ENCODE measurements around the gene ELMO1.
"Not testable (repeated sequence)": the region's sequence is repeated elsewhere in the genome, so short reads cannot be mapped to it uniquely, and the experiment has no call there.

The ELMO1 gene

DNA sequence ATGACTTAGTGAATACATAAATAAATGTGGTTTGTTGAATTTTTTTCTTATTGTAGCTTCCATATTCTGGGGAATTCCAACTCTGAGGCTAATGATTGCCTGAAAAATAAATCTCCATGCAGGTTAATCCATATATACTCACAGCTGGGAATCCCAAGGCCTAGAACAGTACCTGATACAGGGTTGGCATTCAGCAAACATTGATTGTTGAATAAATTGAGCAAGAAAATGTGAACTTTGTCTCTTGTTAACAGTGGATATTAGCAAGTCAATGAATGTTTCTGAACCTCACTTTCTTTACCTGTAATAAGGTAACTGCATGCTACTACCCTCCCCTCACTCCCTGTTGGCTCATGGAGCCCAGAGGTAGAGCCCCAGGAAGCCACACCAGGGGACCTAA is 470.8 kb downstream of the ELMO1 start:
- H3K4me3 ChIP-seq (ENCODE audit: low read depth, low read length) = no peak overlapping the region
- TF ChIP-seq CTCF (IDR thresholded peaks at IDR 0.05; ENCODE audit: low read depth, low read length) (no peak), MYC (IDR thresholded peaks at IDR 0.05; ENCODE audit: low read depth, low read length) (no peak), POLR2A (IDR thresholded peaks at IDR 0.05; ENCODE audit: extremely low read depth, insufficient read length) (no peak)
- DNase-seq (ENCODE audit: low read depth) = no peak

DNA sequence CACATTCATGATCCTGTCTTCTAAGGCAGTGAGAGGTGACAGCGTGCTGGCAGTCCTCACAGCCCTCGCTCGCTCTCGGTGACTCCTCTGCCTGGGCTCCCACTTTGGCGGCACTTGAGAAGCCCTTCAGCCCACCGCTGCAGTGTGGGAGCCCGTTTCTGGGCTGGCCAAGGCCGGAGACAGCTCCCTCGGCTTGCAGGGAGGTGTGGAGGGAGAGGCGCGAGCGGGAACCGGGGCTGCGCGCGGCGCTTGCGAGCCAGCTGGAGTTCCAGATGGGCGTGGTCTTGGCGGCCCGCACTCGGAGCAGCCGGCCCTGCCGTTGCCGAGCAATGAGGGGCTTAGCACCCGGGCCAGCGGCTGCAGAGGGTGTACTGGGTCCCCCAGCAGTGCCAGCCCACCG is 475.1 kb downstream of the ELMO1 start:
- not testable (repeated sequence) for H3K4me3 ChIP-seq (ENCODE audit: low read depth, low read length); DNase-seq (ENCODE audit: low read depth)

- DNase-seq (ENCODE audit: low read depth) = peak; percentile 59
- TF ChIP-seq POLR2A (IDR thresholded peaks at IDR 0.05; ENCODE audit: extremely low read depth, insufficient read length) = no peak
- TF ChIP-seq MAX (IDR thresholded peaks at IDR 0.05; ENCODE audit: low read depth, low read length) = peak; percentile 6; the same call in 1 of the 2 replicates
- no peak for TF ChIP-seq MYC (IDR thresholded peaks at IDR 0.05; ENCODE audit: low read depth, low read length)
- no peak for TF ChIP-seq CTCF (IDR thresholded peaks at IDR 0.05; ENCODE audit: low read depth, low read length)
- no peak overlapping the region for H3K4me3 ChIP-seq (ENCODE audit: low read depth, low read length)
These were observed 476.5 kb downstream of the ELMO1 start for GRCh38 chr7:36972140-36972518.

DNA sequence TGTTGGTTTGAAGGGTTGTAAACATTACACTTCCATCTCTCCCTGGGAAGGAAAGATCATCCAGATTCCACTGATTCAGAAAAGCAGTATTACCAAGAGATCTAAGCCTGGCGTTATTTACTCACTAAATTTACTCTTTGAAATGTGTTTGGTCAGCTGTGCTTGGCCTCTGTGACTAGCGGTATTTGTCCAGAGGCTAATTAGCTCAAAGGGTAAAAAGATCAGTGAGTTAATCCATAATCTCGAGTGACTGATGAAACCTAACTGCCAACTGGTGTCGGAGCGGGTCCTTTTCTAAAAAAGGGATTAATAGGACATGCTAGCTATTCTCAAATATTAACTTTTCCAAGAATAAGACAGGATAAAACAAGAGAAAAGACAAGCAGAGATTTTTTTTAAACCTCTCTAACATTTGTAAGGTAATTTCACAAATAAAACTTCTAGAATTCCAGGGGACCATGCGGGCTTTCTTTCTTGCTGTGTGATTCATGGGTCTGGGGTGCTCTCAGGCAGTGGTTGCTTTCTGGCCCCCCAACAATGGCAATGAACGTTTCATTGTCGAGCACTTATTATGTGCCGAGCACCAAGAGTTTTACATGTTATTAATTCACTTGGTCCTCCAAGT is 477.0 kb downstream of the ELMO1 start:
- H3K4me3 ChIP-seq (ENCODE audit: low read depth, low read length) = no peak overlapping the region
- DNase-seq (ENCODE audit: low read depth) = no peak
- TF ChIP-seq POLR2A (IDR thresholded peaks at IDR 0.05; ENCODE audit: extremely low read depth, insufficient read length) (no peak), MYC (IDR thresholded peaks at IDR 0.05; ENCODE audit: low read depth, low read length) (no peak), CTCF (IDR thresholded peaks at IDR 0.05; ENCODE audit: low read depth, low read length) (no peak), MAX (IDR thresholded peaks at IDR 0.05; ENCODE audit: low read depth, low read length) (no peak)

- no peak overlapping the region for H3K4me3 ChIP-seq (ENCODE audit: low read depth, low read length)
- TF ChIP-seq MAX (IDR thresholded peaks at IDR 0.05; ENCODE audit: low read depth, low read length) (no peak), MYC (IDR thresholded peaks at IDR 0.05; ENCODE audit: low read depth, low read length) (no peak), POLR2A (IDR thresholded peaks at IDR 0.05; ENCODE audit: extremely low read depth, insufficient read length) (no peak), CTCF (IDR thresholded peaks at IDR 0.05; ENCODE audit: low read depth, low read length) (no peak)
- no peak for DNase-seq (ENCODE audit: low read depth)
These were observed 477.8 kb downstream of the ELMO1 start for GRCh38 chr7:36970551-36971514.

DNA sequence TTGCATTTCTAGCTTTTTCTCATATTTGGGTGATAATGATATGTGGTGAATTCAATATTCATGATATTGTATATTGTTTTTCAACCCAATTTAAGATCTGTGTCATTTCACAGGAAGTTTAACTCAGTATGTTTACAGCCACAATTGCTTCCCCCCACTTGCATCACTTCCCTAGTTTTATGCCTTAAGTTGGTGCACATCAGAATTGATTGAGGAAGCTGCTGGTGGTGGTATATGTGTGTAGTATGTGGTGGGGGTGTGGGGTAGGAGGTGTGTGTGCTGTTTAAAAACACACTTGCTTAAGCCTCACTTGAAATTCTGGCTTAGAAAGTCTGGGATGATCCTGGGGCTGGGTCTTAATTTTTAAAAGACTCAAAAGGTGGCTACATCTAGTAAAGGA is 479.3 kb downstream of the ELMO1 start:
- peak; percentile 93 for DNase-seq (ENCODE audit: low read depth)
- TF ChIP-seq MYC (IDR thresholded peaks at IDR 0.05; ENCODE audit: low read depth, low read length) (peak; percentile 28; the same call in 1 of the 2 replicates), CTCF (IDR thresholded peaks at IDR 0.05; ENCODE audit: low read depth, low read length) (no peak)
- no peak overlapping the region for H3K4me3 ChIP-seq (ENCODE audit: low read depth, low read length)

Measured in NB4 (cell line).